GM18873 (cell line): ENCODE measurements around the gene ENTPD1.
"Not testable (repeated sequence)": the region's sequence is repeated elsewhere in the genome, so short reads cannot be mapped to it uniquely, and the experiment has no call there.

Source experiments
- ATAC-seq: cut with Tn5 transposase; IDR thresholded peaks from one replicate; pipeline ENCODE4 v1.9.1; 2021; ENCODE audit warnings: mild to moderate bottlenecking, moderate library complexity, moderate number of reproducible peaks; ENCODE audit not compliant: unreplicated experiment, low FRiP score

Gene ENTPD1

DNA sequence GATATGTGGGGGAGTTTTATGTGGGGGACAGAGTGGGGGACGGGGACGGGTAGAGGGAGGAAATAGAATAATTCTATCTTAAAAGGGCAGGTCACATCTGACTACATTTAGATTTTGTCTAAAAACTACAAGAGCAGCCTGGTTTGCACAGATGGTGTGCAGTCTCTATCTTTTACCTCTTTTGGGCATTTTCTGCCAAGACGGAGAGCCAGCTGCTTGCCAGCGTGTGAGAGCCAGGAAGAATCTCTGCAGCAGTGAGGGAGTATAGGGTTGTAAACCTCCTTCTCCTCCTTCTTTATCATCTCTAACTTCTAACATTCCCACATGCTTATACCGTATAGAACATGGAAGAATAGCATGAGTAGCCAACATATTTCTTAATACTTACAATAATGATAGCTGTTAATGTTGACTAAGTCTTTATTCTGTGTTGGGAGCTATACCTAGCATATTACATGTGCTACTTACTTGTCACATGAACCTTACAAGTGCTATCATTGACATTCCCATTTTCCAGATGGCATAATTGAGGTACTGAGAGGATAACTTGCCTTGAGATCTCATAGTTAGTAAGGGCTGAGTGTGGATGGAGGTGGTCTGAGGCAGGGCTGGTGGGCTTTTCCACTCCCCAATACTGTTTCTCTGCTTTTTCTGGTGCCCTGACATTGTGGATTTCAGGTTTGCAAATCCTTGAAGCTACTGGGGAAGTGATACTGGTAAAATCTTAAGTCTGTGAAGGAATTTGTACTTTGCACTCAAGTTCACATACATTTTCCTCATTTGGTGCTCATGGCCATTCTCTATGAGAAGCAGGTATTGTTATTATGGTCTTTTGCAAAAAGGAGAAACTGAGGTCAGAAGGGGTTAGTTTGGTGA is 1.1 kb downstream of the ENTPD1 start:
- ATAC-seq: no peak

GRCh38 chr10:95758351-95759025 is 2.5 kb downstream of the ENTPD1 start:
- peak; percentile 41 for ATAC-seq

DNA sequence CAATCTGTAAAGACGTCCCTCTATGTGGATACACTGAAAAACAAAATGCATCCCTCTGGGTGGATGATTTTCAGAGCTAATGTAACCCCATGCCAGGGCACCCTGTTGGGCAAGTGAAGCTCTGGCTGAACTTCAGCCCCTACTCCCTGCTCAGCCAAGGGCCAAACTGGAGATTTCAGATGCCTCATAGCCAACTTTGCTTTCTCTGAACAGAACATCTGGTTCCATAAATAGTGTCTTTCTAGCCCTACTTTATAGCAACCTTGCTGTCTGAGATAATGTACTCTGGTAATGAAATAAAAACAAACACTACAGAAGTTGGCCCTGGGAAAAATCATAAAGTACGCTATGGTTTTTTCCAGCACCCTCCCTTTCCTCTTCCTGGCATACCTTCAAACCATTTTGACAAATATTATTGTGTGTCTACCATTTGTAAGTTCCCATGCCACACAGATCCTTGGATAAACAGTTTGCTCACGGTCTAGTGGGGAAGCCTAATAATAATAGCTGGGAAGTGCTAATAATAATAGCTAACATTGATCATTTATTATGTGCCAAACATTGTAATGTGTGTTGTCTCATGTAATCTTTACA is 3.4 kb downstream of the ENTPD1 start:
- ATAC-seq: no peak

DNA sequence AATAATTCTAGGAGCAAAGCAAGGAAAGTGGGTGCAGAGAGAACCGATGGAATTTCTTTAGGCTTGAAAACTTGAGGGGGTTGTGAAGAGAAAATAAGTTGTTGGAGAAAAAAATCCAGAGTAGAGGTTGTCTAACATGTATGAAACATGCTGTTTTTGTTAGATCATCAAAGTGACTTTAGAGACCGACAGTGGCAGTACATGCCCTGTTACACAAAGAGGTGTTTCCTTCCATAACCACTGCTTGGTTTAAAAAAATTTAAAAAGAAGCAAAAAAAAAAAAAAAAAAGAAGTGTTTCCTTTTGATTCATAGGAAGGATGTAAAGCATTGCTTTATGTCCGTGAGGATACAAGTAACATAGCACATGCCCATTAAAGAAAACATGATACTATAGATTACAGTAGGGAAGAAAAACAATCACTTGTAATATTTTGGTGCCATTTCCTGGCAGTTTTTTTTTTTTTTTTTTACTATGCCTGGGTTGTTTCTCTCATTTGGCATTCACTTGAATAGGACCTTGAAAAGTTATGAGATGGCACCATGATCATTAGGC is 6.1 kb downstream of the ENTPD1 start:
- ATAC-seq: no peak

- ATAC-seq: peak; percentile 59
Measured at GRCh38 chr10:95767884-95768556, 12.1 kb downstream of the ENTPD1 start.

GRCh38 chr10:95770084-95770720 is 14.2 kb downstream of the ENTPD1 start:
- no peak for ATAC-seq

DNA sequence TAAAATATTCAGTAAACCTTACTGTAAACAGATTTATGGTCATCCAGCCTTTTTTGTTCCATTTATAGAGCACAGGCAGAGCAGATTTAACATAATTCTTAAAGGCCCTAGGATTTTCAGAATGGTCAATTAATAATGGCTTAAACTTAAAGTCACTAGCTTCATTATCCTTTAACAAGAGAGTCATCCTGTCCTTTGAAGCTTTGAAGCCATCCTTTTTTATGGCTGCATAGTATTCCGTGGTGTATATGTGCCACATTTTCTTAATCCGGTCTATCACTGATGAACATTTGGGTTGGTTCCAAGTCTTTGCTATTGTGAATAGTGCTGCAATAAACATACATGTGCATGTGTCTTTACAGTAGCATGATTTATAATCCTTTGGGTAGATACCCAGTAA is 17.5 kb downstream of the ENTPD1 start:
- not testable (repeated sequence) for ATAC-seq

DNA sequence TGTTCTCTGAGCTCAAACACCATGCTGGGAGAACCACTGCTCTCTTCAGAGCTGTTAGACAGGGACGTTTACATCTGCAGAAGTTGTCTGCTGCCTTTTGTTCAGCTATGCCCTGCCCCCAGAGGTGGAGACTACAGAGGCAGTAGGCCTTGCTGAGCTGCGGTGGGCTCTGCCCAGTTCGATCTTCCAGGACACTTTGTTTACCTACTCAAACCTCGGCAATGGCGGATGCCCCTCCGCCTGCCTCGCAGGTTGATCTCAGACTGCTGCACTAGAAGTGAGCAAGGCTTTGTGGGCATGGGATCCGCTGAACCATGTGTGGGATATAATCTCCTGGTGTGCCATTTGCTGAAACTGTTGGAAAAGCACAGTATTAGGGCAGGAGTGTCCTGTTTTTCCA is 21.7 kb downstream of the ENTPD1 start:
- ATAC-seq: not testable (repeated sequence)

DNA sequence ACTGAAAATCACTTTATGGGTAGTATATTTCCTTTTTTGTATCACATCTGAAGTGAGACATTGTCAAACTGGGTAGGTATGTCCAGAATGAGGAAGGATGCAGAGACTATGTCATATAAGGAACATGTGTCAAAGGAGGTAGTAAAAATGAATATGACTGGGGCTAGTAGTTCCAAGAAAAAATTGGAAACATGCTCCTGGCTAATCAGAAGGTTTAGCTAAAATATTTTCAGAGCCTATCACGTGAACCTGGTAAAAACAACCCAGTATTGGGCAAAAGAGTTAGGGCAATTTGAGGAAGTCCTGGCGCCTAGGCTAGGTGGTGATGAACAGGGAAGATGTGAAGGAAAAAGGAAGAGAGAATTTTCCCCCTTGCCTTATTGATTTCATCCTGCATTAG is 26.4 kb downstream of the ENTPD1 start:
- ATAC-seq: no peak

GRCh38 chr10:95783741-95784140 is 27.8 kb downstream of the ENTPD1 start:
- ATAC-seq: peak; percentile 55

GRCh38 chr10:95784279-95784913 is 28.4 kb downstream of the ENTPD1 start:
- ATAC-seq: no peak

- no peak for ATAC-seq
Measured at GRCh38 chr10:95785317-95785716, 29.4 kb downstream of the ENTPD1 start.

- no peak for ATAC-seq
Measured at GRCh38 chr10:95785942-95786669, 30.1 kb downstream of the ENTPD1 start.

- no peak for ATAC-seq
Measured at GRCh38 chr10:95787447-95787846, 31.5 kb downstream of the ENTPD1 start.

GRCh38 chr10:95788830-95789229 is 32.9 kb downstream of the ENTPD1 start:
- no peak for ATAC-seq

- no peak for ATAC-seq
Measured at GRCh38 chr10:95789902-95790301, 33.9 kb downstream of the ENTPD1 start.

DNA sequence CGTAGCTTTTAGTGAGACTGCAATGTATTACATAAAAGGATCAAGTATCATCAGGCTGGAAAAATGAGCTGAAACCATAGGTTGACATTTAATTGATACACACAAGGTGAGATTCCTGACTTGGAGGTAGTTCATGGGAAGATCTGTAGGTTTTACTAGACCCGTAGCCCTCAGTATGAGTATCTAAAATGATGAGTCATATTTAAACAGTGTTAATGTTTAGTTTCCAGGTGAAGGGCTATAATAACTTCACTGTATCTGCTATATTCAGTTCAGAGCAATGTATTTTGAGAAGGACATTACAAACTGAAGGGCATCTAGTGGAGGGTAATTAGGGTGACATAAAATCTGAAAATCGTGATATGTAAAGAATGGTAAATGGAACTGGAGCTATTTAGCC is 35.0 kb downstream of the ENTPD1 start:
- no peak for ATAC-seq

GRCh38 chr10:95791425-95791979 is 35.5 kb downstream of the ENTPD1 start:
- ATAC-seq: no peak
